SK-N-MC (cell line): ENCODE results near the gene FNDC3B.

Source experiments
- DNase-seq: peaks from one replicate; pipeline ENCODE4 v3.0.0-alpha.2; 2011; ENCODE audit warnings: low read depth, low spot score
- H3K27ac ChIP-seq: fragments of 200-600 bp; sonication (generic); 2 replicates; pipeline ENCODE4 v1.5.1; 2016; ENCODE audit warnings: mixed run types
- H3K36me3 ChIP-seq: fragments of 200-600 bp; sonication (generic); 2 replicates; pipeline ENCODE4 v1.6.1; 2017; ENCODE audit warnings: antibody characterized with exemption, low read length, mixed read lengths; ENCODE audit not compliant: insufficient read depth
- H3K4me3 ChIP-seq: fragments of 200-600 bp; sonication (generic); 2 replicates; pipeline ENCODE4 v1.5.1; 2016
- H3K9ac ChIP-seq: fragments of 200-600 bp; sonication (generic); 2 replicates; pipeline ENCODE4 v1.8.0; 2017; ENCODE audit warnings: mixed run types, mixed read lengths; ENCODE audit not compliant: insufficient read length
- H3K9me3 ChIP-seq: fragments of 200-600 bp; sonication (generic); 2 replicates; pipeline ENCODE4 v1.6.1; 2017; ENCODE audit warnings: low read depth, mild to moderate bottlenecking, antibody characterized with exemption, low read length, moderate library complexity, mixed read lengths
- EZH2 ChIP-seq: fragments of 200-600 bp; sonication (generic); IDR thresholded peaks from one replicate; pipeline ENCODE4 v1.6.1; 2017; ENCODE audit warnings: antibody characterized with exemption
- FOXP2 ChIP-seq: optimal IDR thresholded peaks from 2 replicates; pipeline ENCODE3; 2011; ENCODE audit warnings: mild to moderate bottlenecking, moderate library complexity; ENCODE audit not compliant: insufficient read depth; ENCODE audit errors: extremely low read length, control extremely low read depth
- POLR2AphosphoS5 ChIP-seq: IDR thresholded peaks from 2 replicates; pipeline ENCODE4 v1.6.1; 2012; ENCODE audit warnings: mild to moderate bottlenecking, low read depth, low read length, borderline replicate concordance

Gene FNDC3B

GRCh38 chr3:172438186-172438585 is 398.8 kb downstream of the FNDC3B start:
- H3K36me3 ChIP-seq, result no peaks in the 10 kb centered on the region
- TF ChIP-seq POLR2AphosphoS5 (no peak), FOXP2 (no peak), EZH2 (no peak)

GRCh38 chr3:172441581-172441980 is 402.2 kb downstream of the FNDC3B start:
- no peak overlapping the region for H3K4me3 ChIP-seq
- H3K27ac ChIP-seq, result no peak overlapping the region
- TF ChIP-seq POLR2AphosphoS5, result no peak
- TF ChIP-seq FOXP2, result no peak
- TF ChIP-seq EZH2, result no peak
- no peak overlapping the region for H3K9ac ChIP-seq
- no peak for DNase-seq
- H3K9me3 ChIP-seq, result no peaks in the 10 kb centered on the region
- no peaks in the 10 kb centered on the region for H3K36me3 ChIP-seq

More at GRCh38 chr3:172438186-172438585, 398.8 kb downstream of the FNDC3B start:
- H3K4me3 ChIP-seq, result no peak overlapping the region
- H3K9ac ChIP-seq, result no peak overlapping the region
- DNase-seq, result no peak
- no peak overlapping the region for H3K27ac ChIP-seq
- H3K9me3 ChIP-seq, result no peaks in the 10 kb centered on the region

- H3K4me3 ChIP-seq, result no peak overlapping the region
- TF ChIP-seq EZH2 (no peak), POLR2AphosphoS5 (no peak), FOXP2 (no peak)
- no peaks in the 10 kb centered on the region for H3K36me3 ChIP-seq
- H3K9ac ChIP-seq, result no peak overlapping the region
- DNase-seq, result no peak
- H3K27ac ChIP-seq, result no peak overlapping the region
- no peaks in the 10 kb centered on the region for H3K9me3 ChIP-seq
These were observed 403.2 kb downstream of the FNDC3B start for GRCh38 chr3:172442606-172443005.

GRCh38 chr3:172444821-172445220 is 405.4 kb downstream of the FNDC3B start:
- H3K27ac ChIP-seq, result no peak overlapping the region
- no peaks in the 10 kb centered on the region for H3K36me3 ChIP-seq
- H3K4me3 ChIP-seq, result no peak overlapping the region
- TF ChIP-seq POLR2AphosphoS5 (no peak), FOXP2 (no peak), EZH2 (no peak)
- no peak for DNase-seq
- H3K9ac ChIP-seq, result no peak overlapping the region
- H3K9me3 ChIP-seq, result no peaks in the 10 kb centered on the region

GRCh38 chr3:172446198-172446597 is 406.8 kb downstream of the FNDC3B start:
- Histone ChIP-seq H3K36me3 (no peaks in the 10 kb centered on the region), H3K4me3 (no peak overlapping the region), H3K9me3 (no peaks in the 10 kb centered on the region), H3K9ac (no peak overlapping the region), H3K27ac (no peak overlapping the region)
- DNase-seq, result no peak
- no peak for TF ChIP-seq POLR2AphosphoS5
- TF ChIP-seq FOXP2, result no peak
- TF ChIP-seq EZH2, result no peak

- no peaks in the 10 kb centered on the region for H3K9me3 ChIP-seq
These were observed 408.5 kb downstream of the FNDC3B start, which contains the start of gene GHSR for GRCh38 chr3:172447611-172448579. GHSR (minus strand) TSS chr3:172448456; CDS start chr3:172448413, 43 bp downstream.

GRCh38 chr3:172448661-172449465 is 409.5 kb downstream of the FNDC3B start:
- TF ChIP-seq EZH2 (no peak), FOXP2 (no peak), POLR2AphosphoS5 (no peak)
- no peak overlapping the region for H3K4me3 ChIP-seq

More at GRCh38 chr3:172447611-172448579, 408.5 kb downstream of the FNDC3B start, which contains the start of gene GHSR:
- TF ChIP-seq FOXP2 (no peak), POLR2AphosphoS5 (no peak), EZH2 (no peak)
- DNase-seq, result no peak
- Histone ChIP-seq H3K36me3 (no peaks in the 10 kb centered on the region), H3K9ac (no peak within 1 kb of the TSS), H3K27ac (no peak within 1 kb of the TSS), H3K4me3 (no peak within 1 kb of the TSS)

GRCh38 chr3:172449466-172450149 is 410.2 kb downstream of the FNDC3B start:
- no peak for TF ChIP-seq POLR2AphosphoS5
- TF ChIP-seq FOXP2, result no peak
- TF ChIP-seq EZH2, result no peak
- no peaks in the 10 kb centered on the region for H3K9me3 ChIP-seq
- H3K27ac ChIP-seq, result no peak overlapping the region
- no peaks in the 10 kb centered on the region for H3K36me3 ChIP-seq
- no peak for DNase-seq
- H3K9ac ChIP-seq, result no peak overlapping the region
- no peak overlapping the region for H3K4me3 ChIP-seq

More at GRCh38 chr3:172448661-172449465, 409.5 kb downstream of the FNDC3B start:
- no peak overlapping the region for H3K27ac ChIP-seq
- no peak overlapping the region for H3K9ac ChIP-seq
- H3K9me3 ChIP-seq, result no peaks in the 10 kb centered on the region
- DNase-seq, result no peak
- H3K36me3 ChIP-seq, result no peaks in the 10 kb centered on the region
